PC-9 (cell line): ENCODE results near the gene MRPS5. TPM values are rescaled to one million over a fixed set of nuclear protein-coding genes. Genes with fewer than 3 reads are reported as not detected.

Experiments
- BruUV-seq: library from RNA; stranded (reverse); fragments of 400-500 nt; replicated peaks from 2 replicates; lab custom pipeline; 2021; lab: Mats Ljungman, UMichigan
- CTCF ChIA-PET: fragments of 300-600 bp; sonication (Branson Sonifier 250); formaldehyde crosslinking; loops from one replicate; lab custom pipeline; 2022; ENCODE audit warnings: antibody characterized with exemption; lab: Charles Lee
- POLR2A ChIA-PET: fragments of 300-600 bp; sonication (Branson Sonifier 250); formaldehyde crosslinking; loops from one replicate; lab custom pipeline; 2022; ENCODE audit warnings: antibody characterized with exemption; ENCODE audit not compliant: unreplicated experiment; lab: Charles Lee
- DNase-seq, 2 experiments: peaks; one replicate each; pipeline versions ENCODE4 v3.0.0 to v3.0.0-alpha.2; 2015 to 2022; ENCODE audit warnings: mixed read lengths in 1 of 2
- H2AFZ ChIP-seq: fragments of 200-600 bp; sonication (generic); 2 replicates; pipeline ENCODE4 v1.8.1; 2017; ENCODE audit warnings: antibody characterized with exemption
- H3F3A ChIP-seq: fragments of 200-600 bp; sonication (generic); 2 replicates; pipeline ENCODE4 v1.8.1; 2017; ENCODE audit warnings: antibody characterized with exemption, mild to moderate bottlenecking, low read depth; ENCODE audit not compliant: insufficient read depth
- H3K27ac ChIP-seq: fragments of 200-600 bp; sonication (generic); 2 replicates; pipeline ENCODE4 v1.6.1; 2016; ENCODE audit warnings: mixed run types
- H3K27me3 ChIP-seq: fragments of 200-600 bp; sonication (generic); 2 replicates; pipeline ENCODE4 v1.6.1; 2016; ENCODE audit warnings: low read depth, mixed run types; ENCODE audit not compliant: insufficient read depth
- H3K36me3 ChIP-seq: fragments of 200-600 bp; sonication (generic); 2 replicates; pipeline ENCODE4 v1.6.1; 2016; ENCODE audit warnings: low read depth, mixed run types
- H3K4me1 ChIP-seq: fragments of 200-600 bp; sonication (generic); replicated peaks from 2 replicates; pipeline ENCODE4 v1.6.1; 2016; ENCODE audit warnings: mixed run types; ENCODE audit not compliant: insufficient read depth
- H3K4me2 ChIP-seq: fragments of 200-600 bp; sonication (generic); 2 replicates; pipeline ENCODE4 v1.6.1; 2017; ENCODE audit warnings: mixed run types
- H3K4me3 ChIP-seq: fragments of 200-600 bp; sonication (generic); 2 replicates; pipeline ENCODE4 v1.6.1; 2016; ENCODE audit warnings: mixed run types
- H3K79me2 ChIP-seq: fragments of 200-600 bp; sonication (generic); 2 replicates; pipeline ENCODE4 v1.6.1; 2017; ENCODE audit warnings: low read depth, mixed run types
- H3K9me2 ChIP-seq: fragments of 200-600 bp; sonication (generic); 2 replicates; pipeline ENCODE4 v1.8.1; 2017; ENCODE audit warnings: mild to moderate bottlenecking; ENCODE audit not compliant: insufficient read depth
- H3K9me3 ChIP-seq: fragments of 200-600 bp; sonication (generic); 2 replicates; pipeline ENCODE4 v1.8.1; 2016; ENCODE audit warnings: low read depth; ENCODE audit not compliant: insufficient read depth
- H4K20me1 ChIP-seq: fragments of 200-600 bp; sonication (generic); 2 replicates; pipeline ENCODE4 v1.8.1; 2017; ENCODE audit not compliant: insufficient read depth
- CTCF ChIP-seq: fragments of 200-600 bp; sonication (generic); conservative IDR thresholded peaks from 2 replicates; pipeline ENCODE4 v1.6.1; 2017; ENCODE audit warnings: mixed run types, antibody characterized with exemption, mild to moderate bottlenecking, moderate library complexity
- EZH2 ChIP-seq: fragments of 200-600 bp; sonication (generic); IDR thresholded peaks from 2 replicates; pipeline ENCODE4 v1.8.0; 2017; ENCODE audit warnings: antibody characterized with exemption, low read depth
- intact Hi-C: fragments of 100-400 bp; cut with micrococcal nuclease; formaldehyde crosslinking; loops from one replicate; pipeline ENCODE4 v1.10.0; 2022; ENCODE audit not compliant: unreplicated experiment
- total RNA-seq: library from RNA; stranded (reverse); gene quantifications from 2 replicates; pipeline ENCODE4 v1.2.3, GENCODE V29; 2021

Gene MRPS5
- total RNA-seq, 1 experiment from 2014 or later: 69.0 TPM

GRCh38 chr2:95041060-95041823 lies 80.4 kb downstream of the MRPS5 start:
- peak overlapping the region; percentile 45; the same call in 1 of the 2 replicates for H3K4me2 ChIP-seq
- POLR2A ChIA-PET: no interaction called here
- no peak for DNase-seq
- TF ChIP-seq CTCF (no peak), EZH2 (no peak)
- CTCF ChIA-PET: interaction anchor here (0.7 kb wide), 1 partner anchor 10 kb away, joined by 5 read pairs; no protein-coding TSS in a partner anchor
- H3K36me3 ChIP-seq: peaks cover 17% of the 10 kb centered on the region; the same call in 1 of the 2 replicates
- H3K79me2 ChIP-seq: peaks cover 67% of the 10 kb centered on the region
- no TSS peak for BruUV-seq
- H4K20me1 ChIP-seq: no peaks in the 10 kb centered on the region
- H3K9me3 ChIP-seq: no peaks in the 10 kb centered on the region
- H3K27me3 ChIP-seq: no peaks in the 10 kb centered on the region
- no peak overlapping the region for H2AFZ ChIP-seq
- H3K9me2 ChIP-seq: no peaks in the 10 kb centered on the region
- no peak overlapping the region for H3K4me3 ChIP-seq
- intact Hi-C loops: no loop called here
- peaks cover 64% of the 10 kb centered on the region for H3K4me1 ChIP-seq
- H3F3A ChIP-seq: peaks cover 83% of the 10 kb centered on the region
- H3K27ac ChIP-seq: peak overlapping the region; percentile 48

GRCh38 chr2:95040426-95040825 lies 81.2 kb downstream of the MRPS5 start:
- H3K4me1 ChIP-seq: peaks cover 72% of the 10 kb centered on the region
- BruUV-seq: no TSS peak
- no peak overlapping the region for H3K4me2 ChIP-seq
- CTCF ChIA-PET: no interaction called here
- POLR2A ChIA-PET: no interaction called here
- DNase-seq: no peak
- H4K20me1 ChIP-seq: no peaks in the 10 kb centered on the region
- H2AFZ ChIP-seq: no peak overlapping the region
- H3K9me2 ChIP-seq: no peaks in the 10 kb centered on the region
- peaks cover 74% of the 10 kb centered on the region for H3K79me2 ChIP-seq
- TF ChIP-seq EZH2: no peak
- TF ChIP-seq CTCF: no peak
- peaks cover 17% of the 10 kb centered on the region; the same call in 1 of the 2 replicates for H3K36me3 ChIP-seq
- intact Hi-C loops: no loop called here
- H3K4me3 ChIP-seq: no peak overlapping the region
- no peaks in the 10 kb centered on the region for H3K27me3 ChIP-seq
- H3K27ac ChIP-seq: 0 out of 2 replicates have a peak overlapping the region, but pooled peaks have one; percentile 48
- H3F3A ChIP-seq: peaks cover 91% of the 10 kb centered on the region
- no peaks in the 10 kb centered on the region for H3K9me3 ChIP-seq

- POLR2A ChIA-PET: interaction anchor here (0.5 kb wide), 1 partner anchor 10 kb away, joined by 4 read pairs; no protein-coding TSS in a partner anchor
- intact Hi-C loops: no loop called here
- peaks cover 92% of the 10 kb centered on the region for H3F3A ChIP-seq
- no peak overlapping the region for H3K4me3 ChIP-seq
- no peak overlapping the region for H2AFZ ChIP-seq
- no TSS peak for BruUV-seq
- no peaks in the 10 kb centered on the region for H4K20me1 ChIP-seq
- H3K4me1 ChIP-seq: peaks cover 77% of the 10 kb centered on the region
- peaks cover 76% of the 10 kb centered on the region for H3K79me2 ChIP-seq
- TF ChIP-seq CTCF (no peak), EZH2 (no peak)
- no peak for DNase-seq
- H3K27ac ChIP-seq: peak overlapping the region; percentile 35; the same call in 1 of the 2 replicates
- peaks cover 17% of the 10 kb centered on the region; the same call in 1 of the 2 replicates for H3K36me3 ChIP-seq
- H3K4me2 ChIP-seq: no peak overlapping the region
- no peaks in the 10 kb centered on the region for H3K27me3 ChIP-seq
- CTCF ChIA-PET: no interaction called here
- H3K9me3 ChIP-seq: no peaks in the 10 kb centered on the region
- H3K9me2 ChIP-seq: no peaks in the 10 kb centered on the region
Observed at GRCh38 chr2:95039978-95040377, 81.6 kb downstream of the MRPS5 start.
